ENCODE data around the gene CLCN3.
"Not testable (repeated sequence)": the region's sequence is repeated elsewhere in the genome, so short reads cannot be mapped to it uniquely, and the experiment has no call there.

Gene CLCN3

DNA sequence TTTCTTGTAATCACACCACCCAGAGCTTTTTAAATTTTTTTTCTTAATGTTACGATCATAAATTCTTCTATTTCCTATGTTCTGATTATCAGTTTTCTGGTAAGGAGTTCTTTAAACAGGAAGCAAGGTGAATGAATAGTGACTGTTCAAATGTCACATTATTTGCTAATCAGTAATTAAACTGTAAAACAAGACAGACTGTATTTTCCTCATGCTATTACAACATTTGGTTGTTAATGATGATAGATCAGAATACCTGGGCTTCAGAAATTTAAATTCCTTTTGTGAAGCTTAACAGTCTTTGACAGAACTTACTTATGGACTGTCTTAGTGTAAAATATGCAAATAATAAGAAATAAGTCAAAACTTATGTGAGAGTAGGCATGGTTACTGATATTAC lies 41.4 kb downstream of the CLCN3 start:
- Histone ChIP-seq H3K4me3 (ENCODE audit: low read length in 2 of 2) (peak overlapping the region; percentile 48 to 87), H3K36me3 (ENCODE audit: control insufficient read depth in 2 of 2, insufficient read depth in 2 of 2, low read length in 2 of 2) (peaks cover 0 to 4% of the 10 kb centered on the region in 2 donors), H3K9ac (ENCODE audit: low read depth in 1 of 2, low read length in 2 of 2) (peak overlapping the region in 1 of 2 donors; percentile 79), H3K27ac (ENCODE audit: low read depth in 2 of 2, low read length in 2 of 2) (peak overlapping the region; percentile 41 to 91), H3K9me3 (ENCODE audit: control insufficient read depth in 2 of 2, low read length in 2 of 2) (no peaks in the 10 kb centered on the region), H3K27me3 (ENCODE audit: control insufficient read depth in 2 of 2, insufficient read depth in 2 of 2, low read length in 2 of 2) (no peaks in the 10 kb centered on the region), H3K4me1 (ENCODE audit: control insufficient read depth in 2 of 2, insufficient read depth in 2 of 2, low read length in 2 of 2) (peaks cover 15 to 50% of the 10 kb centered on the region in 2 donors)

GRCh38 chr4:169662206-169662605 lies 41.8 kb downstream of the CLCN3 start:
- Histone ChIP-seq H3K9me3 (ENCODE audit: control insufficient read depth in 2 of 2, low read length in 2 of 2) (no peaks in the 10 kb centered on the region), H3K9ac (ENCODE audit: low read depth in 1 of 2, low read length in 2 of 2) (peak overlapping the region in 1 of 2 donors; percentile 79), H3K27me3 (ENCODE audit: control insufficient read depth in 2 of 2, insufficient read depth in 2 of 2, low read length in 2 of 2) (no peaks in the 10 kb centered on the region), H3K4me3 (ENCODE audit: low read length in 2 of 2) (peak overlapping the region; percentile 48 to 87), H3K4me1 (ENCODE audit: control insufficient read depth in 2 of 2, insufficient read depth in 2 of 2, low read length in 2 of 2) (peaks cover 15 to 46% of the 10 kb centered on the region in 2 donors), H3K36me3 (ENCODE audit: control insufficient read depth in 2 of 2, insufficient read depth in 2 of 2, low read length in 2 of 2) (peaks cover 0 to 4% of the 10 kb centered on the region in 2 donors), H3K27ac (ENCODE audit: low read depth in 2 of 2, low read length in 2 of 2) (peak overlapping the region; percentile 41 to 91)

- peaks cover 15 to 49% of the 10 kb centered on the region in 2 donors for H3K4me1 ChIP-seq (ENCODE audit: control insufficient read depth in 2 of 2, insufficient read depth in 2 of 2, low read length in 2 of 2)
- no peaks in the 10 kb centered on the region for H3K27me3 ChIP-seq (ENCODE audit: control insufficient read depth in 2 of 2, insufficient read depth in 2 of 2, low read length in 2 of 2)
- peaks cover 0 to 4% of the 10 kb centered on the region in 2 donors for H3K36me3 ChIP-seq (ENCODE audit: control insufficient read depth in 2 of 2, insufficient read depth in 2 of 2, low read length in 2 of 2)
- H3K9me3 ChIP-seq (ENCODE audit: control insufficient read depth in 2 of 2, low read length in 2 of 2): no peaks in the 10 kb centered on the region
- no peak overlapping the region for H3K9ac ChIP-seq (ENCODE audit: low read depth in 1 of 2, low read length in 2 of 2)
- H3K4me3 ChIP-seq (ENCODE audit: low read length in 2 of 2): no peak overlapping the region
- peak overlapping the region; percentile 35 to 72 for H3K27ac ChIP-seq (ENCODE audit: low read depth in 2 of 2, low read length in 2 of 2)
Measured at GRCh38 chr4:169663402-169663801, 43.0 kb downstream of the CLCN3 start.

GRCh38 chr4:169663831-169664230 lies 43.5 kb downstream of the CLCN3 start:
- Histone ChIP-seq H3K27me3 (ENCODE audit: control insufficient read depth in 2 of 2, insufficient read depth in 2 of 2, low read length in 2 of 2) (no peaks in the 10 kb centered on the region), H3K9me3 (ENCODE audit: control insufficient read depth in 2 of 2, low read length in 2 of 2) (no peaks in the 10 kb centered on the region), H3K9ac (ENCODE audit: low read depth in 1 of 2, low read length in 2 of 2) (no peak overlapping the region), H3K27ac (ENCODE audit: low read depth in 2 of 2, low read length in 2 of 2) (peak overlapping the region; percentile 35 to 72), H3K4me3 (ENCODE audit: low read length in 2 of 2) (no peak overlapping the region), H3K4me1 (ENCODE audit: control insufficient read depth in 2 of 2, insufficient read depth in 2 of 2, low read length in 2 of 2) (peaks cover 15 to 46% of the 10 kb centered on the region in 2 donors), H3K36me3 (ENCODE audit: control insufficient read depth in 2 of 2, insufficient read depth in 2 of 2, low read length in 2 of 2) (peaks cover 0 to 4% of the 10 kb centered on the region in 2 donors)

GRCh38 chr4:169664615-169665014 lies 44.2 kb downstream of the CLCN3 start:
- no peaks in the 10 kb centered on the region for H3K9me3 ChIP-seq (ENCODE audit: control insufficient read depth in 2 of 2, low read length in 2 of 2)
- H3K4me1 ChIP-seq (ENCODE audit: control insufficient read depth in 2 of 2, insufficient read depth in 2 of 2, low read length in 2 of 2): peaks cover 11 to 39% of the 10 kb centered on the region in 2 donors
- no peaks in the 10 kb centered on the region for H3K27me3 ChIP-seq (ENCODE audit: control insufficient read depth in 2 of 2, insufficient read depth in 2 of 2, low read length in 2 of 2)

DNA sequence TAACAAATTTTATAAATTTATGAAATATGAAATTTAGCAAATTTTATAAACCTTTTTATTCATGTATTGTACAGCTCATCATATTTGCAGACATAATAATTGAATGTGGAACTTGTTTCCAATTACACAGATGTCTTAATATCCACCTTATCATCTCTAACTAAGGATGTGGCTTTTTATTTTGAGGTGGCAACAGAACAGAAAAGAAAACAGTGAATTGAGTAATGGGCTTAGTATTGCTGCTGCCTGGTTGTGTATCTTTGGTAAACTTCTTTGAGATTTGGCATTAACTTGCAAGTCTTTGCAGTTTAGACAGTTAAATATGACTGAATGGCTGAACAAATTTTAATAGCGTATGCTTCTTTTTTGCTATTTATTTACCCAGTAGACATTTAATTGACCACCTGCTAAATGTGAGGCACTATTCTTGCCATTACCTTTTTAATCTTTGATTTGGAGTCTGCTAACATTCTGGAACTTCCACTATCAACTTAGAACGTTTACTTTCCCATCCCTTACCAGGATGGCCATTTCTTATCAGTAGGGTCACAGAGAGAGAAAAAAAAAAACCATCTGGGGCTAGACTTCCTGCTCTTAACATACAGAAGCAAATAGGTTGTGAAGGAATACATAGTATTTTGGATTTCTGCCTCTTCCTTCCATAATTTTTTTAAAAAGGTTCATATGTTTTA lies 44.8 kb downstream of the CLCN3 start:
- H3K4me3 ChIP-seq (ENCODE audit: low read length in 2 of 2): peak overlapping the region in 1 of 2 donors; percentile 30
- H3K9ac ChIP-seq (ENCODE audit: low read depth in 1 of 2, low read length in 2 of 2): peak overlapping the region in 1 of 2 donors; percentile 34
- no peak overlapping the region for H3K27ac ChIP-seq (ENCODE audit: low read depth in 2 of 2, low read length in 2 of 2)
- H3K9me3 ChIP-seq (ENCODE audit: control insufficient read depth in 2 of 2, low read length in 2 of 2): no peaks in the 10 kb centered on the region
- no peaks in the 10 kb centered on the region for H3K27me3 ChIP-seq (ENCODE audit: control insufficient read depth in 2 of 2, insufficient read depth in 2 of 2, low read length in 2 of 2)
- peaks cover 0 to 4% of the 10 kb centered on the region in 2 donors for H3K36me3 ChIP-seq (ENCODE audit: control insufficient read depth in 2 of 2, insufficient read depth in 2 of 2, low read length in 2 of 2)
- peaks cover 10 to 37% of the 10 kb centered on the region in 2 donors for H3K4me1 ChIP-seq (ENCODE audit: control insufficient read depth in 2 of 2, insufficient read depth in 2 of 2, low read length in 2 of 2)

More at GRCh38 chr4:169664615-169665014, 44.2 kb downstream of the CLCN3 start:
- Histone ChIP-seq H3K4me3 (ENCODE audit: low read length in 2 of 2) (no peak overlapping the region), H3K36me3 (ENCODE audit: control insufficient read depth in 2 of 2, insufficient read depth in 2 of 2, low read length in 2 of 2) (peaks cover 0 to 4% of the 10 kb centered on the region in 2 donors), H3K9ac (ENCODE audit: low read depth in 1 of 2, low read length in 2 of 2) (no peak overlapping the region), H3K27ac (ENCODE audit: low read depth in 2 of 2, low read length in 2 of 2) (peak overlapping the region in 1 of 2 donors; percentile 13)

DNA sequence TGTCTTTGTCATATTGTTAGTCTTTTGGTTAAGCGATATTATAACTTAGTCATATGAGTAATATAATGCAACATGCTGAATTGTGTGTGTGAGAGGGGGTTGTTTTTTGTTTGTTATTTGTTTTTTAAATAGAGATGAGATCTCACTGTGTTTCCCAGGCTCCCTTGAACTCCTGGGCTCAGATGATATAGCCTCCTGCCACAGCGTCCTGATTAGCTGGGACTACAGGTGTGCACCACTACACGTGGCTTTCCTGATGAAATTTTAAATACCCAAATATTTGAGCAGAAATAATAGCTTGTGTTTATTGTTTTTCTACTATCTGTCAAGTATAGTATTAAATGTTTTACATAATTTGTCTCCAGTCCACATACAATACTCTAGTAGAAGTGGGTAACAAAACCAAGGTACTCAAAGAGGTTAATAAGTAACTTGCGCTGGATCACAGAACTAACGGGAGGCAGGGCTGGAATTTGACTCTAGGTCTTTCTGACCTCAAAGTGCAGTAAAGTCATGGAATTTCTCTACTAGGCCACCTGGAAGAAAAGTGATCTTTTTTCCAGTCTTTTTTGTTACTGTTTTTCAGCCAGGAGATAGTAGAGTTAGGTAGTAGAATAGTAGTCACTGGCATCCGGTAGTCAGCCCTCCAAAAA lies 47.8 kb downstream of the CLCN3 start:
- H3K27me3 ChIP-seq (ENCODE audit: control insufficient read depth in 2 of 2, insufficient read depth in 2 of 2, low read length in 2 of 2): no peaks in the 10 kb centered on the region
- H3K4me3 ChIP-seq (ENCODE audit: low read length in 2 of 2): no peak overlapping the region
- H3K9ac ChIP-seq (ENCODE audit: low read depth in 1 of 2, low read length in 2 of 2): no peak overlapping the region
- H3K27ac ChIP-seq (ENCODE audit: low read depth in 2 of 2, low read length in 2 of 2): no peak overlapping the region
- peaks cover 8 to 21% of the 10 kb centered on the region in 2 donors for H3K4me1 ChIP-seq (ENCODE audit: control insufficient read depth in 2 of 2, insufficient read depth in 2 of 2, low read length in 2 of 2)
- H3K9me3 ChIP-seq (ENCODE audit: control insufficient read depth in 2 of 2, low read length in 2 of 2): no peaks in the 10 kb centered on the region
- peaks cover 0 to 4% of the 10 kb centered on the region in 2 donors for H3K36me3 ChIP-seq (ENCODE audit: control insufficient read depth in 2 of 2, insufficient read depth in 2 of 2, low read length in 2 of 2)

- Histone ChIP-seq H3K9me3 (ENCODE audit: control insufficient read depth in 2 of 2, low read length in 2 of 2) (no peaks in the 10 kb centered on the region), H3K4me3 (ENCODE audit: low read length in 2 of 2) (no peak overlapping the region), H3K4me1 (ENCODE audit: control insufficient read depth in 2 of 2, insufficient read depth in 2 of 2, low read length in 2 of 2) (no peaks in the 10 kb centered on the region), H3K36me3 (ENCODE audit: control insufficient read depth in 2 of 2, insufficient read depth in 2 of 2, low read length in 2 of 2) (peaks cover 3 to 4% of the 10 kb centered on the region in 2 donors), H3K27ac (ENCODE audit: low read depth in 2 of 2, low read length in 2 of 2) (no peak overlapping the region), H3K27me3 (ENCODE audit: control insufficient read depth in 2 of 2, insufficient read depth in 2 of 2, low read length in 2 of 2) (no peaks in the 10 kb centered on the region), H3K9ac (ENCODE audit: low read depth in 1 of 2, low read length in 2 of 2) (no peak overlapping the region)
Measured at GRCh38 chr4:169675825-169676224, 55.4 kb downstream of the CLCN3 start.

GRCh38 chr4:169677150-169677748 lies 56.9 kb downstream of the CLCN3 start:
- Histone ChIP-seq H3K4me3 (ENCODE audit: low read length in 2 of 2) (no peak overlapping the region), H3K9me3 (ENCODE audit: control insufficient read depth in 2 of 2, low read length in 2 of 2) (no peaks in the 10 kb centered on the region), H3K27me3 (ENCODE audit: control insufficient read depth in 2 of 2, insufficient read depth in 2 of 2, low read length in 2 of 2) (no peaks in the 10 kb centered on the region), H3K27ac (ENCODE audit: low read depth in 2 of 2, low read length in 2 of 2) (no peak overlapping the region), H3K36me3 (ENCODE audit: control insufficient read depth in 2 of 2, insufficient read depth in 2 of 2, low read length in 2 of 2) (peaks cover 6 to 9% of the 10 kb centered on the region in 2 donors), H3K4me1 (ENCODE audit: control insufficient read depth in 2 of 2, insufficient read depth in 2 of 2, low read length in 2 of 2) (no peaks in the 10 kb centered on the region), H3K9ac (ENCODE audit: low read depth in 1 of 2, low read length in 2 of 2) (no peak overlapping the region)

DNA sequence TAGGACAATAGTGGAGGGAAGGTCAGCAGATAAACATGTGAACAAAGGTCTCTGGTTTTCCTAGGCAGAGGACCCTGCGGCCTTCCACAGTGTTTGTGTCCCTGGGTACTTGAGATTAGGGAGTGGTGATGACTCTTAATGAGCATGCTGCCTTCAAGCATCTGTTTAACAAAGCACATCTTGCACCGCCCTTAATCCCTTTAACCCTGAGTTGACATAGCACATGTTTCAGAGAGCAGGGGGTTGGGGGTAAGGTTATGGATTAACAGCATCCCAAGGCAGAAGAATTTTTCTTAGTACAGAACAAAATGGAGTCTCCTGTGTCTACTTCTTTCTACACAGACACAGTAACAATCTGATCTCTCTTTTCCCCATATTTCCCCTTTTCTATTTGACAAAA lies 58.1 kb downstream of the CLCN3 start:
- H3K36me3 ChIP-seq (ENCODE audit: control insufficient read depth in 2 of 2, insufficient read depth in 2 of 2, low read length in 2 of 2): peaks cover 15 to 16% of the 10 kb centered on the region in 2 donors
- H3K27me3 ChIP-seq (ENCODE audit: control insufficient read depth in 2 of 2, insufficient read depth in 2 of 2, low read length in 2 of 2); H3K9me3 ChIP-seq (ENCODE audit: control insufficient read depth in 2 of 2, low read length in 2 of 2); H3K4me1 ChIP-seq (ENCODE audit: control insufficient read depth in 2 of 2, insufficient read depth in 2 of 2, low read length in 2 of 2); H3K9ac ChIP-seq (ENCODE audit: low read depth in 1 of 2, low read length in 2 of 2); H3K27ac ChIP-seq (ENCODE audit: low read depth in 2 of 2, low read length in 2 of 2); H3K4me3 ChIP-seq (ENCODE audit: low read length in 2 of 2): not testable (repeated sequence)

Data from mucosa of rectum (tissue), 2 donors.